SIG-M5 treated with dmso at 0.1 percent for 504 hours (cell line): Measurements from ENCODE around the gene CELF2.

Experiments used
- DNase-seq: peaks from one replicate; lab custom pipeline; 2025; ENCODE audit not compliant: unreplicated experiment; lab: John Stamatoyannopoulos, UW

Gene CELF2

DNA sequence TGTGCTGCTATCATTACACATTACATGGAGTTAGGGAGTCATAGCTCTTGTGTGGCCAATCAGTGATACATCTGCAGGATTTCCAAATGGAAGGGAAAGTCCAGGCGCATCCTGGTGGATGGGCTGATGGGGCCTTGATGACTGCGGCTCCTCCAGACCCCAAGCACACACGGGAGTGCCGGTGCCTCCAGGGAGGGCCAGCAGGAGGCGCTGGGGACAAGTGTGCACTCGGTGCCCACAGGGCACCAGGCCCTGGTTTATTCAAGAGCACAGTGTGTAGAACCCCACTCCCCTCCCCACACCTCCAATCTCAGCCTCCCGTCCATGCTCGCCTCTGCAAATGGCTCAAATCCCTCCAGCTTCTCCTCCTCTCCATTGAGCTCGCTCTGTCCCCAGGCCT, 349.8 kb downstream of the CELF2 start:
- DNase-seq, result no peak

DNA sequence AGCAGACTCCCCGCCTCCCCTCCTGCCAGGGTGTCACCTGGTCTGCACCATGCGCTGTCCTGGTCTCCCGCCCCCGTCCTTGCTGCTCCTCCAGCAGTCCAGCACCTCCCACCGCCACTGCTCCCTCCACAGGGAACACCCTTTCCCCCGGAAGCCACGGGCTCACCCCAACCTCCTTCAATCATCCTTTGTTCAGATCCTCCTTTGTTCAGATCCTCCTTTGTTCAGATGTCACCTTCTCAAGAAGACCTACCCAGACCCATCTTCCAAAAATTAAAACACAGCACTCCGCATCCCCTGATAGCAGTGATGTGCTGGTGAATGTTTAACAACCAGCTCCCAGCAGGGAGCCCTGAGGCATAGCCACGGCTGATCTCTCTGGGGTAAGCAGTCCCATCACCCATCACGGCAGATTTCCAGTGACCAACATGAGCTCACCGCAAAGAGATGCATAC, 356.1 kb downstream of the CELF2 start:
- DNase-seq, result no peak

GRCh38 chr10:11377267-11377666, 359.6 kb downstream of the CELF2 start:
- no peak for DNase-seq

- no peak for DNase-seq
Observed at GRCh38 chr10:11378835-11379234, 361.2 kb downstream of the CELF2 start.

GRCh38 chr10:11379771-11380170, 362.1 kb downstream of the CELF2 start:
- DNase-seq, result no peak

GRCh38 chr10:11381023-11381422, 363.4 kb downstream of the CELF2 start:
- DNase-seq, result no peak

- DNase-seq, result no peak
Observed at GRCh38 chr10:11381511-11381910, 363.8 kb downstream of the CELF2 start.

GRCh38 chr10:11382187-11382586, 364.5 kb downstream of the CELF2 start:
- no peak for DNase-seq

DNA sequence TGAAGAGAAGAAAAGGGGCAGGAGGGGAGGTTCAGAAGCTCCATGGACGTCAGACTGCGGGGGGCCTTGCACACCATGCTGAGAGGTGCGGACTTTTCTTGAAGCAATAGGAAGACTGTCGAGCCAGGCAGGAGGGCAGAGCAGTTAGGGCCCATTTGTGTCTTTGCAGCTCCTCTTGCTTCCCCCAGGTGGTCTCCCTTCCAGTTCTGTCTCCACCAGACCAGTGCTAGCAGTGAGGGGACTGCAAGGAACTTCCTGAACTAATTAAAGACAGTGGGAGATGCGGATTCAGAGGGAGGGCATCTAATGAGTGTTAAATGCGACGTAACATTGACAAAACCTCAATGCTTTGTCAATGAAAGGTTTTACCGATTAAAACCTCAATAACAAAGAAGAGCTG, 368.4 kb downstream of the CELF2 start:
- no peak for DNase-seq
